ENCODE results near the gene SPATA33.

DNA sequence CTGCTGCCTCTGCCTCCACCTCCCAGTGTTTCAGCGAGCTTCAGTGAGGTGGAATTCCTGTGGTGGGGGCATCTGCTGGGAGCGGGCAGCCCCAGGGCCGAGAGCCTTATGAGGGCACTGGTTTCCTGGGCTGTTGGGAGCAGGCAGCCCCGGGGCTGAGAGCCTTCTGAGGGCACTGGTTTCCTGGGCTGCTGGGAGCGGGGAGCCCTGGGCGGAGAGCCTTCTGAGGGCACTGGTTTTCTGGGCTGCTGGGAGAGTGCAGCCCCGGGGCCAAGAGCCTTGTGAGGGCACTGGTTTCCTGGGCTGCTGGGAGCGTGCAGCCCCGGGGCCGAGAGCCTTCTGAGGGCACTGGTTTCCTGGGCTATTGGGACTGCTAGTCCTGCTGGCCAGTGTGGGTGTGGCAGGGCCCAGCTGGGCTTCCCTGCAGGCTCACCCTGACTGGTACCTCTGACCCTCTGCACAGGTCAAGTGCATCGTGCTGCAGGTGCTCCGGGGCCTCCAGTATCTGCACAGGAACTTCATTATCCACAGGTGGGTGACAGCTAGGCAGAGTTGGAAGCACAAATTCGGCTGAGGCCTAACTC, 34.4 kb downstream of the SPATA33 start:
- TF ChIP-seq POLR2A (IDR thresholded peaks at IDR 0.05), result no peak
- TF ChIP-seq, protein P1, sequence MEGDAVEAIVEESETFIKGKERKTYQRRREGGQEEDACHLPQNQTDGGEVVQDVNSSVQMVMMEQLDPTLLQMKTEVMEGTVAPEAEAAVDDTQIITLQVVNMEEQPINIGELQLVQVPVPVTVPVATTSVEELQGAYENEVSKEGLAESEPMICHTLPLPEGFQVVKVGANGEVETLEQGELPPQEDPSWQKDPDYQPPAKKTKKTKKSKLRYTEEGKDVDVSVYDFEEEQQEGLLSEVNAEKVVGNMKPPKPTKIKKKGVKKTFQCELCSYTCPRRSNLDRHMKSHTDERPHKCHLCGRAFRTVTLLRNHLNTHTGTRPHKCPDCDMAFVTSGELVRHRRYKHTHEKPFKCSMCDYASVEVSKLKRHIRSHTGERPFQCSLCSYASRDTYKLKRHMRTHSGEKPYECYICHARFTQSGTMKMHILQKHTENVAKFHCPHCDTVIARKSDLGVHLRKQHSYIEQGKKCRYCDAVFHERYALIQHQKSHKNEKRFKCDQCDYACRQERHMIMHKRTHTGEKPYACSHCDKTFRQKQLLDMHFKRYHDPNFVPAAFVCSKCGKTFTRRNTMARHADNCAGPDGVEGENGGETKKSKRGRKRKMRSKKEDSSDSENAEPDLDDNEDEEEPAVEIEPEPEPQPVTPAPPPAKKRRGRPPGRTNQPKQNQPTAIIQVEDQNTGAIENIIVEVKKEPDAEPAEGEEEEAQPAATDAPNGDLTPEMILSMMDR (IDR thresholded peaks at IDR 0.05), result no peak

Measured in right lobe of liver (tissue), 4 donors.